Stimulated activated CD4-positive, alpha-beta T cell treated with anti-CD3 and anti-CD28 coated beads, Interleukin-2, amount 100 ng/mL, for 24 hours (primary cell): Measurements from ENCODE around the gene DNAI1.
A peak's percentile ranks its signal among the peaks of the same experiment; 100 is the strongest.

ENCODE experiments used
- DNase-seq, 2 donors: peaks; one replicate each; pipeline ENCODE4 v3.0.0-alpha.2; 2020

The DNAI1 gene

DNA sequence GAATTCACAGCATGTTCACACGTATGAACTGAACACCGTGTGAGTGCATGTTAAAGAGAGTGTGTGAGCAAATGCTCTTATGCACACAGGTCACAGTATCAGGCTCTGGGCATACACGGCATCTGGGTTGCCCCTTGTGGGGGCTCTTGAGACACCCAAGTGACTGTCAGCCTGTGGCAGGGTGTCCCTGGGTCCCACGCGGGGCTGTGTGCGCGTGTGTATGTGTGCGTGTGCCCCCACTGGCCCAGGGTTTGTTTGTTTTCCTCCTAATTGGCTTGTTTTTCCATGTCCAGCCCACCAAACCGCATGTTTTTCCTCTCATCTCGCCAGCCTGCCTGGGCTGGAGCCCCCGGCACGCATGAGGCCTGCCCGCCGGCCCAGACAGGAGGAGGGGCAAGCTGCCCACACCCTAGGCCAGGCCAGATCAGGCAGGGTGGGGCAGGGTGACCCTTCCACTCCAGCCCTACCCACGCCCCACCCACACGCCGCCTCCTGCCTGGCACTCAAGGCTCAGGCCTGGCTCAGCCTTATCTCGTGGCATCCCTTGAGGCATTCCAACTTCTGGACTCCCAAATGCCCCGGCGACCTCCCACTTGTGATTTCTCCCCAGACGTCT is 102.1 kb downstream of the DNAI1 start:
- DNase-seq = no peak

DNA sequence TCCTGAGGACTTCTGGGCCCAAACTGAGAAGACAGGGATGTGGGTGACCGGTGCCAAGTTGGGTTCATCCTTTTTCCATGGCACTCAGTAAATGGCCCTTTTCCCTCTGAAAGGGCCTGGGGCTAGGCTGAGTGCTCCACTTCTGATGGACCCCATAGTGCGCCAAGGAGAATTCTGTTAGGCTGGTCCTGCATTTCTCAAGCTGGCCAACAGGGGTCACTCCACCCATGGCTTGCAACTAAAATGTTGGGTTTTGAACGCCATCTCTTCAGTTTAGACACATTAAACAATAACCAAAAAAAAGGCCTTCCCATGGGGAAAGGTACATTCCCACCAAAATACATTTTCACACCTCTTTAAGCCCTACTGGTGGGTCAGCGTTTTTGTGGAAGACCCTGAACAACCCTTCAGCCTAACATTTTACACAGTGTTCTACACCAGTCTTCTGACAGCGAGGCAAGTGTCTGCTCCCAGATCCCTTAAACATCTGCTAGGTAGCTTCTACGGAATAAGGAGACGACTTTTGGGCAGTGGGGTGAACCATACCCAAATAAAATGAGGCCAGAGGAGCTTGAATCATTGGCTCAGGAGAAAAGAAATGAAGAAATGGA is 103.6 kb downstream of the DNAI1 start:
- peak in 1 of 2 donors; percentile 62 for DNase-seq

DNA sequence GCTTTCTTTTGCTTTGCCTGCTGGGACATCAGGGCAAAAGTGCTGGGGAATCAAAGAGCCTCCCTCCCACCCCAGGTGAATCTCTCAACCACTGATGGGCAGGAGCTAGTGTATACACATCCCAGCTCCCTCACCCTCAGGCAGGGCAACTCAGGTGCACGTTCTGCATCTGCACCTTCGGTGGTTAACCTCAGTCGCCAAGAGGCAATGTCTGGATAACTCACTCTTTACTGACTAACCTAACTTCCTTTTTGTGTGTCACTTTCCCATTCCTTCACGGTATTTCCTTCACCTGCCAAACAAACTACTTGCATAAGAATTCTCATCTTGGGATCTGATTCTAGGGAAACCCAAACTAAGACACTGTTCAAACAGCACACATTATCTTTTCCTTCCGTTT is 104.7 kb downstream of the DNAI1 start:
- DNase-seq = no peak

DNA sequence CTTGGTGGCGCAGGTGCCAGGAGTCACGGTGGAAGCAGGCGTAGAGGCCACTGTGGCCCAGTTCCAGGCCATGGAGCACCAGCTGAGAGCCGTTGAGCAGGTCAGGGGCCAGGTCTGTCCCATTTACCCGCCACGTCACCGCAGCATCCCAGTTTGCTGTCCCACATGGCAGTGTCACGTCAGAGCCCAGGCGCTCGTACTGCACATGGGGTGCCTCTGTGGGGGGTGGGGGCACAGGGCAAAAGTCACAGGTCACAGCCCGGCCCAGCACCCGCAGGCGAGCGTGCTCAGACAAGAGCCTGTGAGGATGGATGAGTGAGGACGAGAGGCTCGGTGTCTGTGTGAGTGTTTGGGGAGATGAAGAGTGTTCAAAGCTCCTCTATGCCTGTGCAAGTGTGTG is 106.0 kb downstream of the DNAI1 start:
- no peak for DNase-seq

DNA sequence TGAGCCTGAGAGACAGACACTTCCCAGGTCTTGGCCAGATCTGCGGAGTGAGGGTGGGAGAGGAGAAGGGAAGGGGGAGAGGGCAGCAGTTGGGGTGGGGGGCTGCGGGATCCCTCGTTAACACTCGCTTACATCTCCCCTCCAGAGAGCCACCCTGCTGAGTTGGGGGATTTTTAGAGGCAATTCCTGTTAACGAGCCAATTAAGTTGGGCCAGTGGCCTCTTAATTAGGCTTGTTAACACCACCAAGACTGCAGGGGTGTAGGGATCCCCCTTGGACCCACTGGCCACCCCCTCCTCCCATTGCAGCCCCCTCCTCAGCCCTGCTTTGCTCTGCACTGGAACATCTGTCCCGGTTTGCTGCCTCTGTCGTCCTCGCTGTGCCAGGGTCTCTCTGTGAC is 107.3 kb downstream of the DNAI1 start:
- no peak for DNase-seq

DNA sequence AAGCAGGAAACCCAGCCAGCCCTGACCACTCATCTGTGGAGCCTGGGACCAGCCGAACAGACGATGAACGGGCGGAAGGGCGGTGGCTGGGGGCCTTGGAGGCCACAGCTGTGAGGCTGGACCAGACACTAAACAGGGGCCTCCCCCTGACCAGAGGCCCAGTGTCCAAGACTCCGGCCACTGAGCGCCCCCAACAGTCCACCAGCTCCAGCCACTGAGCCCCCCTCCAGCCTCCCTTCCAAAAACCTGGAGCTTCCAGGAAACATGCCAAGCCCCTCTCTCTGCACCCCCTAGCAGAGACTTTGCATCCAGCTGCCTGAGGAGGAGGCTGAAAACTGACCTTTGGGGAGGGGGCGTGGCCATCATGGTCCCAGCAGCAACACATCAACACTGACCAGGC is 107.7 kb downstream of the DNAI1 start:
- DNase-seq = no peak

DNA sequence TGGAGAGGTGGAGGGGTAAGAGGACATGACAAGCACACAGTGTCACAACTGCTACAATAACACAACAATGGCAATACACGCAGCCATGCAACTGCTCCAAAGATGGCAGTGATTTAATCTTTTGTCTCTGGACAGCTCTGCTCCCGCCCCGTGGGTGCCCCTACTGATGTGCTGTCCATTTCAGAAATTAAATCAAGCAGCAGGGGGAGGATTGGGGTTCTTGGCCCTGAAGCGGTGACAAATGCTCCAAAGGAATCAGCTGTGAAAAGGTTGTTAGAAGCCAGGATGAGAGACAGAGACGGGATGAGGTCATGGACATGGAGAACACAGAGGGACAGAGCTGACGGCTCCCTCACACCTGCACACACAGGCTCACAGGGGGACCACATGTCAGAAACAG is 108.4 kb downstream of the DNAI1 start:
- DNase-seq = no peak

DNA sequence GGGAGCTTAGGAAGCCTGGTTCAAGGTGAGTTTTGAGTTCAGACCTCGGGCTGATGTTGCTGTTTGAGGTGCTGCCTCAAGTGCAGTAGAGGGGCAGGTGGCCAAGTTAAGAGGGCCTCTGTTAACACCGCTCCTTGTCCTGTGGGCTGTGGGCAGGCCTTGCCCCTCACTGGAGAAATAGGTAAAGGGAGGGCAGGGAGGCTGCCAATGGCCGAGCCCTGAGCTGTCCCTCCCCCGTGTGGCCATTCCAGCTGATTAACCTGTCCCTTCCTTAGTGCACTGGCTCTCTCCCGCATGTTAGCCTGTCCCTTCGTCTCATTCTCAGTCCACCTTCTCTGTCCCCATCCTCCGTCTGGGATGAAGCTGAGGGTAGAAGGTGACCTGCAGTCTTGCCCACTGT is 109.5 kb downstream of the DNAI1 start:
- DNase-seq = no peak

DNA sequence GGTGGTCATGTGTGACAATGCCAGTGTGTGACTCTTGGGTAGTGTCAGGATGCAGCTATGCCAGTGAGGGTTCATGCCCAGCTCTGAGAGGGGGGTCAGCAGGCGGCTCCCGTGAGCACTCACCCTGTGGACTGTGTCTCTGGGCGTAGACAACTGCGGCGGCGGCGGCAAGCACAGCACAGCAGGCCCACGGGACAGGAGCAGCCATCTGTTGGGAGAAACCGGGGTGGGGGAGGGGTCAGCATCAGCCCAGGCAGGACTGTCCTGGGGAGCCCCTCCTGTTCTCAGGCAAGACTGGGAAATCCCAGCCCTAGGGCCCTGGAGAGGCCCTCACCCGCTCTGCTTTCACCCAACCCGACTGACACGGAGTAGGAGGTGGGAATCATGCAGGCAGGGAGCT is 110.2 kb downstream of the DNAI1 start:
- no peak for DNase-seq

DNA sequence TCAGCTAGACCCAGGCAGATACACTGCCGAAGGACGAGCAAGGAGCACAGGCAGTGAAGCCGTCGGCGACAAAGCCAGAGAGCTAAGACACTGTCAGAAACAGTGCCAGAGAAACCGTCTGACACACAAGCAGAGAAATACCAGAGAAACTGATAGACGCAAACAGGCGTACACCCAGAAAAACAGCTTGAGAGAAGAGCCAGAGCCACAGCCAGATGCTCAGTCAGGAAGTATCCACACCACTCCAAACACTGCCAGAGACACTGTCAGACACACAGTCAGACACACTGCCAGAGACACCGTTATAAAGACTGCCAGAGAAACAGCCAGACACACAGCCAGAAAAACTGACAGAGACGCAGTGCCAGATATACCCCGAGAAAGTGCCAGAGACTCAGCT is 111.8 kb downstream of the DNAI1 start:
- DNase-seq = no peak
